HG03196 (cell line): ENCODE data around the gene CHST7.

Source experiments
- ATAC-seq: cut with Tn5 transposase; IDR thresholded peaks from one replicate; pipeline ENCODE4 v1.9.1; 2021; ENCODE audit not compliant: unreplicated experiment

Gene CHST7

DNA sequence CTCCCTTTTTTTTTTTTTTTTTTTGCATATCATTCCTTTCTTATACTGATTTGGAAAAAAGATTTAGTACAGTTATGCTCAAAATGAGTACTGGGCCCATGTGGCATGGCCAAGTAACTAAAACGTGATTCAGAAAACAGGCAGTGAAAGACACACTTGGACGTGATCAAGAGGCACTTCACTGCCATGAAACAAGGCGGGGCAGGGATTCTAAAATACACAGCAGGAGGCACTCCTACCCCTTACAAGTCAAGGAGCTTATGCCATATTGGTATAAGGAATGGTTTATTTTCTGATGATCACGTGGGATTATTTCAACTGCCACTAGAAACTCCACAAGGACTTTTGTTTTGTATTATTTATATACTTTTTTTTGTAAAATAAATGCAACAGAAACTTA is 72.0 kb downstream of the CHST7 start:
- no peak for ATAC-seq

GRCh38 chrX:46647251-46647650 is 73.7 kb downstream of the CHST7 start:
- ATAC-seq = no peak
